Astrocyte of the cerebellum (primary cell): ENCODE results near the gene SLC25A4.

Source experiments
- DNase-seq: peaks from one replicate; pipeline ENCODE4 v3.0.0-alpha.2; 2011; ENCODE audit warnings: low read depth
- H3K4me3 ChIP-seq: 2 replicates; pipeline ENCODE4 v1.5.1; 2011; ENCODE audit warnings: mild to moderate bottlenecking, low read depth, low read length, moderate library complexity
- in situ Hi-C: cut with HindIII; loops from 2 replicates; pipeline ENCODE4 v1.10.0; 2017; ENCODE audit warnings: low sequenced_read_pairs
- TF ChIP-seq, protein P1 (sequence below): IDR thresholded peaks from 2 replicates; pipeline ENCODE4 v1.5.1; 2012; ENCODE audit warnings: low read length, low read depth, moderate library complexity, mild to moderate bottlenecking; ENCODE audit errors: missing control alignments

The SLC25A4 gene

DNA sequence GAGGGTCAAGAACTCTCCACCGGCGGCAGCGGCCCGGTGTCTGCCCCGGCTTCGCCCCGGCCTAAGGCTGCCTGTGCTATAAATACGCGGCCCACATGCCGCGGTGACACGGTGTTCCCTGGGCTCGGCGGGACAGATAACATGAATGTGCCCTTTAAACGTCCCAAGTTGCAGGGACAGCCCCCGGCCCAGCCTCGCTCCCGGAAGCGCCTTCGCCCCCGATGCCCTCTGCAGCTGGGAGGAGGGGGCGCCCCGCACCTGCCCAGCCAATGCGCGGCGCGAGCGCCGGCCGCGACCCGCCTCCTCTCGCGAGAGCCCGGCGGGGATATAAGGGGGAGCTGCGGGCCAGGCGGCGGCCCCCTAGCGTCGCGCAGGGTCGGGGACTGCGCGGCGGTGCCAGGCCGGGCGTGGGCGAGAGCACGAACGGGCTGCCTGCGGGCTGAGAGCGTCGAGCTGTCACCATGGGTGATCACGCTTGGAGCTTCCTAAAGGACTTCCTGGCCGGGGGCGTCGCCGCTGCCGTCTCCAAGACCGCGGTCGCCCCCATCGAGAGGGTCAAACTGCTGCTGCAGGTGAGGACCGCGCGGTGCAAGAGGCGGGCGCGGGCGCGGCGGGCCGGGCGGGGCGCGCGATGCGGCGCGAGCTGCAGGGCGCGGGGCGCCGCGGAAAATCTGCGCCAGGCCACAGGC, at the start of gene SLC25A4:
TSS of gene SLC25A4 (plus strand) at position 355 of the 689 bp plus-strand sequence. CDS start at position 462, 107 bp downstream.
- in situ Hi-C loops: no loop called here
- peak; percentile 19 for DNase-seq
- peak within 1 kb of the TSS; percentile 63 for H3K4me3 ChIP-seq
- TF ChIP-seq, protein P1, sequence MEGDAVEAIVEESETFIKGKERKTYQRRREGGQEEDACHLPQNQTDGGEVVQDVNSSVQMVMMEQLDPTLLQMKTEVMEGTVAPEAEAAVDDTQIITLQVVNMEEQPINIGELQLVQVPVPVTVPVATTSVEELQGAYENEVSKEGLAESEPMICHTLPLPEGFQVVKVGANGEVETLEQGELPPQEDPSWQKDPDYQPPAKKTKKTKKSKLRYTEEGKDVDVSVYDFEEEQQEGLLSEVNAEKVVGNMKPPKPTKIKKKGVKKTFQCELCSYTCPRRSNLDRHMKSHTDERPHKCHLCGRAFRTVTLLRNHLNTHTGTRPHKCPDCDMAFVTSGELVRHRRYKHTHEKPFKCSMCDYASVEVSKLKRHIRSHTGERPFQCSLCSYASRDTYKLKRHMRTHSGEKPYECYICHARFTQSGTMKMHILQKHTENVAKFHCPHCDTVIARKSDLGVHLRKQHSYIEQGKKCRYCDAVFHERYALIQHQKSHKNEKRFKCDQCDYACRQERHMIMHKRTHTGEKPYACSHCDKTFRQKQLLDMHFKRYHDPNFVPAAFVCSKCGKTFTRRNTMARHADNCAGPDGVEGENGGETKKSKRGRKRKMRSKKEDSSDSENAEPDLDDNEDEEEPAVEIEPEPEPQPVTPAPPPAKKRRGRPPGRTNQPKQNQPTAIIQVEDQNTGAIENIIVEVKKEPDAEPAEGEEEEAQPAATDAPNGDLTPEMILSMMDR: peak; percentile 53

DNA sequence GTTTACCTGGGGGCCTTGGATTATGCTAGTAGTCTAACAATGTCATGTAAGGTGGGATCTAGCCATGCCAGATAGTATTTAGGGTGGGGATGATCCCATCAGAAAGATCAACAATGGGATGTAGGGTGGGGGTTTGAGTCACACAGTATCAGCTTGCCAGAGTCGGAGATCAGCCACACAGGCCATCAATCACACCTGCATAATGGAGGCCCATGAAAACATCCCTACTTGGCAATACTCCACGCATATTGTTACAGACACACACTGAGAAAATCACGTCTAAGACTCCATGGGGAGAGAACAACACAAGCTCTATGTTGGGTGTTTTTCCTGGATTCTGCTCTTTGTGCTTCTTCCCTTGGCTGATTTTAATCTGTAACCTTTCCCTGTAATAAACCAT, 49.5 kb upstream of the SLC25A4 start:
- no peak overlapping the region for H3K4me3 ChIP-seq
- DNase-seq: no peak
- TF ChIP-seq, protein P1: no peak
- in situ Hi-C loops: no loop called here

DNA sequence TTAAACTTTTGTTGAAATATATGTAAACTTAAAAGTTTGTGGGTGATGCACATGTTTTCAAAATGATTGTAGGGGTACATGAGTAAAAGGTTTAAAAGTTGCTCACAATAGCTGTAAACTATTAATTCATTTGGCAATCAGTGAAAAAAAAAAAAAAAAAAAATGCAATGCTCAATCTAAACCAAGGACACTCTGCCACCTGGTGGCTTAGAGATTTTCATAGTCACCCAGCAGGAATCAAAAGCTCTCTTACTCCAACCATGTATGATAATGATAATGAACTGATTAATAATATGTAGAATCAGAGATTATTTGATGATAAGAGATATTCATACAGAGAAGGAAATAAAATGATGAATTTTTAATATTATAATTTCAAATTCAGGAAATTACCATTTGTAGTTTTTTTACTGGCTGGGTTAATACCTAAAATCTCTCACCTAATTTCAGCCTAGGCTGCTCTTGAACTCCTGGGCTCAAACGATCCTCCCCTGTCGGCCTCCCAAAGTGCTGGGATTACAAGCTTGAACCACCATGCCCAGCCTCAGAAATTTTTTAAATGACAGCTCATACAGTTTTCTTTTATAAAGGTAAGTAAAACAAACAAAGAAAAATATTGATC, 46.9 kb upstream of the SLC25A4 start:
- no peak overlapping the region for H3K4me3 ChIP-seq
- in situ Hi-C loops: no loop called here
- TF ChIP-seq, protein P1: peak; percentile 65
- peak; percentile 26 for DNase-seq

DNA sequence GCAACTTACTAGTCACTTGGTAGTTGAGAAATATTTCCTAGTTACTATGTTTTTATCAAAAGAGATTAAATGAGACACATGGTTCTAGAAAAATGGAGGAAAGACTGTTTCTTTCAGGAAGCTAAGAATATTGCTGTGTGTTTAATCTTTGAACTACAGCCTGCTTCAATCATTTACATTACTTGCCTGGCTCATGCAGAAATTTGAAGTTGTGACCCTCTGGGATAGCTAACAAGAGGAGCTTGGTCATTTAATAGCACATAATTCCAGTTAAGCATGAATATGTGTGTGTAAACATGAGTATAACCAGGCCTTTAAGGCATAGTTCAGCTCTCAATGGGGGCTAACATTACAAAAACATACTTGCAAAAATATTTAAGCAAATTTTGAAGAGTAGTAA, 44.6 kb upstream of the SLC25A4 start:
- H3K4me3 ChIP-seq: no peak overlapping the region
- TF ChIP-seq, protein P1: no peak
- in situ Hi-C loops: no loop called here
- DNase-seq: no peak

DNA sequence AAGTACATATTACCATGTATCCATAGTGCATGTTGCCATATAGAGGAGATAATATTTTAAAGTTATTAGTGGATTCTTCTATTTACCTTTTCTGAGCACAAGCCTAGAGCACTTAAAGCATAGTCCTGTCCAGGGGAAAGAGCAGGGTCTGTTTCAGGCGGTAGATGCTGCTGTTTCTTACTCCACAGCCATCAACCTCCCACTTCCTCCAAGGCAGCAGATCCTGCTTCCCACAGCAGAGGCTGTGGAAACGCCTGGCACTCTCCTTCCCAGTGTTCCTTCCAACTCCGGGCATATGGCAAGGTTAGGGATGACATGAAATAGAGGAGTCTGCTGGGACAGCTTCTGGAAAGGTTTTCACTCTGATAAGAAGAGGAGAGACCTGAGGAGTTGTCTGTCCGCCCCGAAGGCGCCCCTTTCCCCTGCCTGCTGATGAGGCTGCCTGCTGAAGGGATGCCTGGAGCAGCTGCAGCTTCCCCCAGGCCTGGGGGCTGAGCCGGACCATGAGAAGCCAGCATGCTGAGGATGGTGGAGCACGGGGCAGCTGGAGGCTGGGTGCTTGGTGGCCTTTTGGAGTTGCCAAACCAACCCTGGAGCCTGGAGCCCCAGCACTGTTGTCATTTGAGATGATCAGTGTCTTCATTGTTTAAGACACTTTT, 43.9 kb upstream of the SLC25A4 start:
- no peak overlapping the region for H3K4me3 ChIP-seq
- TF ChIP-seq, protein P1: no peak
- in situ Hi-C loops: no loop called here
- no peak for DNase-seq

DNA sequence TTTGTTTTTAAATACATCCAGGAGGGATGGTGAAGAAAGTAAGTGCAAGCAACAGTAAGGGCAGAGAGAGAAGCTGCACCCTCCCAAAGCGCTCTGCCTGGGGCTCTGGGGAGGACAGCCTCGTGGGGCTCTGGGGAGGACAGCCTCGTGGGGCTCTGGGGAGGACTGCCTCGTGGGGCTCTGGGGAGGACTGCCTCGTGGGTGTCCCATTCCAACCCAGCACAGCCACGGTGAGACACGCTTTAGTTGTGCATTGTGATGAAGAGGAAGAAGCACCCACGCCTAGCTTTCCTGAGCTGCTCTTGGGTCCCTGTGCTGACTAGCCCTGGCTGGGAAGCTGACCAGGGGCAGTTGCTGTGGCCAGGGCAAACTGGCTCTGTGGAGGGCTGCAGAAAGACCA, 43.1 kb upstream of the SLC25A4 start:
- in situ Hi-C loops: no loop called here
- TF ChIP-seq, protein P1: no peak
- H3K4me3 ChIP-seq: no peak overlapping the region
- DNase-seq: no peak
